Measurements from ENCODE around the gene MYZAP. TPM values are rescaled to one million over a fixed set of nuclear protein-coding genes. Genes with fewer than 3 reads are reported as not detected.

The MYZAP gene
- total and polyA plus RNA-seq, 9 donors: 1.1 to 11.3 (median 5.5) TPM

DNA sequence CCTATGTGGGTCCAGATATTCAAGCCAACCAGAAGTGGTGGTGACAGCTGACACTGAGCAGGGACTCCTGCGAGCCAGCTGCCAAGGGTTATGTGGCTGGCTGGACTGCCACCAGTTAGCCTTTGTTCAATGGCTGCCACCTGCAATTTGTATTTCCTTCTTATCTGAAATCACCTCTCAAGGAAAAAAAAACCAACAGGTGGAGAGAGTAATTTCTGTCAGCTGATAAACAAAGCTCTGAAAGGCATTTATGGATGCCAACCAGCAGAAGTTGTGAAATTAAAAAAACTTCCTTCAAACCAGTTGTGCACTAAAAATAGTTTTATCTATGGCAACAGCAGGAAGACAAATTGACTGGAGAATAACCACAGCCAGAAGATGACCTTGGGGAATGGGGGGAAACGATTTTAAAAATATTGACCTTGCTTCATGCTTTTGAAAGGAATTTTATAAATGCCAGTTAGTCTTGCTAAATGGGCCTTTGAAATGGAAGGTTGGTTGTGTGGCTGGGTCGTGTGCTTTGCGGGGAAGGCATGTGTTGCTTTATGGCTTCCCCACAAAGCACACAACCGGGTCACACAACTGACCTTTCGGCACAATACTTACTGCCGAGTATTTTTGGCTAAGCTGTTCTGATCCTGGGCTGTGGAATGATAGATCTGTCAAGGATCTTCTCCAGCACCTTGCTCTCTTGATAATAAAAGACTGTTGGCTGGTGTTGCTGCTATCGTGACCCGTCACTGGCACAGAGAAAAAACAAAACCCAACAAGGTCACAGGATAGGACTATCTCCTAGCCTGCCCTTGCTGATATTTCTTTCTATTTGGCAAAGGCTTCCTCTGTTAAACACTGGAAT is 3.5 kb downstream of the MYZAP start:
- Histone ChIP-seq H3K36me3 (no peaks in the 10 kb centered on the region), H3K4me1 (ENCODE audit: insufficient read depth) (peaks cover 16% of the 10 kb centered on the region), H3K4me3 (no peak overlapping the region), H3K9me3 (no peaks in the 10 kb centered on the region), H3K27me3 (no peaks in the 10 kb centered on the region), H3K27ac (no peak overlapping the region)
- intact Hi-C loops (cut with DNase I): no loop called here
- TF ChIP-seq, protein P1, sequence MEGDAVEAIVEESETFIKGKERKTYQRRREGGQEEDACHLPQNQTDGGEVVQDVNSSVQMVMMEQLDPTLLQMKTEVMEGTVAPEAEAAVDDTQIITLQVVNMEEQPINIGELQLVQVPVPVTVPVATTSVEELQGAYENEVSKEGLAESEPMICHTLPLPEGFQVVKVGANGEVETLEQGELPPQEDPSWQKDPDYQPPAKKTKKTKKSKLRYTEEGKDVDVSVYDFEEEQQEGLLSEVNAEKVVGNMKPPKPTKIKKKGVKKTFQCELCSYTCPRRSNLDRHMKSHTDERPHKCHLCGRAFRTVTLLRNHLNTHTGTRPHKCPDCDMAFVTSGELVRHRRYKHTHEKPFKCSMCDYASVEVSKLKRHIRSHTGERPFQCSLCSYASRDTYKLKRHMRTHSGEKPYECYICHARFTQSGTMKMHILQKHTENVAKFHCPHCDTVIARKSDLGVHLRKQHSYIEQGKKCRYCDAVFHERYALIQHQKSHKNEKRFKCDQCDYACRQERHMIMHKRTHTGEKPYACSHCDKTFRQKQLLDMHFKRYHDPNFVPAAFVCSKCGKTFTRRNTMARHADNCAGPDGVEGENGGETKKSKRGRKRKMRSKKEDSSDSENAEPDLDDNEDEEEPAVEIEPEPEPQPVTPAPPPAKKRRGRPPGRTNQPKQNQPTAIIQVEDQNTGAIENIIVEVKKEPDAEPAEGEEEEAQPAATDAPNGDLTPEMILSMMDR (IDR thresholded peaks at IDR 0.05): no peak
- no peak for TF ChIP-seq EP300 (IDR thresholded peaks at IDR 0.05)
- no peak for TF ChIP-seq POLR2A (IDR thresholded peaks at IDR 0.05)
- DNase-seq: no peak
- WGBS, 3 donors: 51 to 66% (median 59%) methylated on average over 9 of the region's 9 CpGs

DNA sequence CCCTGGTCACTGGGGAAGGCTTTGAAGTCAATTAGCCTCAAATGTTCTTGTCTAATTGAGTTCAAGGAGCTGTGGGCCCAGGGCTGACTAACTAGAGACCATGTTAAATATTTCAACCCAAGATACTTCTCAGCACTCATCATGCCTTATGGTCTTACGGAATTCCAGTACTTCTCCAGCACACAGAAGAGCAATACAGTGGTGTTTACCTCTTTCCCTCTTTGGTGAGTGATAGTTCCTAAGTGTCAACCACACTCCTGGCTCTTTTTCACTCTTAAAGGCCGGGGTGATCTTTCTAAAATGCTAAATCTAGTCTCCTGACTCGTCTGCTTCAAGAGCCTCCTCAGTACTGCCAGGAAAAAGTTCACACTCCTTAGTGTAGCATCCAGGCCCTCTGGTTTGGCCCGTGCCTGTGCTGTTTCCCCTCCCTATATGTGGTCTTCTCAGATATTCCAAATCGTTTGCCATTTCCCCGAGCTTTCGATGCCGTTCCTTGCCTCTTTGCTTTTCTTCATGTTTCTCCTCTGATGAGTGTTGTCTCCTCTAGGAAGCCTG is 4.7 kb downstream of the MYZAP start:
- H3K4me1 ChIP-seq (ENCODE audit: insufficient read depth): peaks cover 14% of the 10 kb centered on the region

DNA sequence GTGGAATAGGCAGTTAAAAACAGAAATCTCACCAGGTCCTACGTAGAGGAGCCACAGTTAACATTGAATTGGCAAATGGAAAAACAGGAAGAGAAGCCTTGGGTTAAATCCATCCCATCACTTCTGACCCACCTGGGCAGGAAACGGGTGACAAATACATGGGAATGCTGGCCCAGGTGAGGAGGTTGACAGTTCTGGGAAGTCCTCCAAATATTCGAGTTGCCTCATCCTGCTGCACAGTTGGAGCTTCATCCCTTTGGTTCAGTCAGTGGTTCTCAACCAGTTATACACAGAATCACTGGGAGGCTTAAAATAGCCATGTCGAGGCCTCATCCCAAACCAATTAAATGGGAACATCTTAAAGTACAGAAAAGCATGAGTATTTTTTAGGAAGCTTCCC is 5.3 kb downstream of the MYZAP start:
- no peak overlapping the region for H3K4me3 ChIP-seq
- intact Hi-C loops (cut with DNase I): no loop called here
- 65 to 78% (median 69%) methylated on average over 4 of the region's 4 CpGs for WGBS, 3 donors
- H3K36me3 ChIP-seq: no peaks in the 10 kb centered on the region
- H3K4me1 ChIP-seq (ENCODE audit: insufficient read depth): peaks cover 11% of the 10 kb centered on the region
- no peak for DNase-seq
- H3K27me3 ChIP-seq: no peaks in the 10 kb centered on the region
- H3K9me3 ChIP-seq: no peaks in the 10 kb centered on the region
- no peak overlapping the region for H3K27ac ChIP-seq
- TF ChIP-seq, protein P1 (IDR thresholded peaks at IDR 0.05): no peak
- TF ChIP-seq POLR2A (IDR thresholded peaks at IDR 0.05): no peak
- no peak for TF ChIP-seq EP300 (IDR thresholded peaks at IDR 0.05)

More for the DNA sequence above, 4.7 kb downstream of the MYZAP start:
- Histone ChIP-seq H3K27me3 (no peaks in the 10 kb centered on the region), H3K4me3 (no peak overlapping the region), H3K27ac (no peak overlapping the region), H3K9me3 (no peaks in the 10 kb centered on the region), H3K36me3 (no peaks in the 10 kb centered on the region)
- TF ChIP-seq POLR2A (IDR thresholded peaks at IDR 0.05) (no peak), EP300 (IDR thresholded peaks at IDR 0.05) (no peak)
- TF ChIP-seq, protein P1 (IDR thresholded peaks at IDR 0.05): no peak
- 88 to 93% (median 91%) methylated on average over 8 of the region's 8 CpGs for WGBS, 3 donors
- intact Hi-C loops (cut with DNase I): no loop called here
- no peak for DNase-seq

DNA sequence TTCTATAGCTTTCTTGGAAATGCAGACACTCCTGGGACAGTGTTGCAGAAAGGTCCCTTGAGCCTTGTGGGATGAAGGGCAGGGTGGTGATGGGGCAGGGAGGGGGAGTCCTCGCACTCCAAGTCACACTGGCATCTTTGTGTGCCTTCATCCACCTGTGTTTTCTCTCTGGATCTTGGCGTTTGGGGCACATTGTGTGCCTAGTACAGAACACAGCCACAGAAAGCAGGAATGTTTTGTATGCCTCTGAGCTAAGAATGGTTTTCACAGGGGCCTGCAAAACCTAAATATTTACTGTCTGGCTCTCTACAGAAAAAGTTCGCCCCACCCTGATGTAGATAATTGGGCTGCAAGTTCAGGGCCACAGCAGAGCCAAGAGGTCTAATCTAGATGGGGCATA is 5.7 kb downstream of the MYZAP start:
- intact Hi-C loops (cut with DNase I): no loop called here
- WGBS, 3 donors: 36 to 42% (median 42%) methylated on average over 3 of the region's 3 CpGs

More for the DNA sequence above, 5.7 kb downstream of the MYZAP start:
- TF ChIP-seq POLR2A (IDR thresholded peaks at IDR 0.05) (no peak), EP300 (IDR thresholded peaks at IDR 0.05) (no peak)
- TF ChIP-seq, protein P1 (IDR thresholded peaks at IDR 0.05): no peak
- Histone ChIP-seq H3K27me3 (no peaks in the 10 kb centered on the region), H3K9me3 (no peaks in the 10 kb centered on the region), H3K4me3 (no peak overlapping the region), H3K4me1 (ENCODE audit: insufficient read depth) (peaks cover 11% of the 10 kb centered on the region), H3K27ac (no peak overlapping the region), H3K36me3 (no peaks in the 10 kb centered on the region)
- no peak for DNase-seq

Measured in ovary (tissue), 9 donors.